VCaP (cell line): Measurements from ENCODE around the gene RPL35A.
"Not testable (repeated sequence)": the region's sequence is repeated elsewhere in the genome, so short reads cannot be mapped to it uniquely, and the experiment has no call there.

ENCODE experiments used
- H3K27ac ChIP-seq: fragments of 450-650 bp; 2 replicates; pipeline ENCODE4 v1.5.1; 2017
- TF ChIP-seq, protein P1 (sequence below): fragments of 450-650 bp; conservative IDR thresholded peaks from 2 replicates; pipeline ENCODE4 v1.5.1; 2017; ENCODE audit warnings: mild to moderate bottlenecking, moderate library complexity

Gene RPL35A

DNA sequence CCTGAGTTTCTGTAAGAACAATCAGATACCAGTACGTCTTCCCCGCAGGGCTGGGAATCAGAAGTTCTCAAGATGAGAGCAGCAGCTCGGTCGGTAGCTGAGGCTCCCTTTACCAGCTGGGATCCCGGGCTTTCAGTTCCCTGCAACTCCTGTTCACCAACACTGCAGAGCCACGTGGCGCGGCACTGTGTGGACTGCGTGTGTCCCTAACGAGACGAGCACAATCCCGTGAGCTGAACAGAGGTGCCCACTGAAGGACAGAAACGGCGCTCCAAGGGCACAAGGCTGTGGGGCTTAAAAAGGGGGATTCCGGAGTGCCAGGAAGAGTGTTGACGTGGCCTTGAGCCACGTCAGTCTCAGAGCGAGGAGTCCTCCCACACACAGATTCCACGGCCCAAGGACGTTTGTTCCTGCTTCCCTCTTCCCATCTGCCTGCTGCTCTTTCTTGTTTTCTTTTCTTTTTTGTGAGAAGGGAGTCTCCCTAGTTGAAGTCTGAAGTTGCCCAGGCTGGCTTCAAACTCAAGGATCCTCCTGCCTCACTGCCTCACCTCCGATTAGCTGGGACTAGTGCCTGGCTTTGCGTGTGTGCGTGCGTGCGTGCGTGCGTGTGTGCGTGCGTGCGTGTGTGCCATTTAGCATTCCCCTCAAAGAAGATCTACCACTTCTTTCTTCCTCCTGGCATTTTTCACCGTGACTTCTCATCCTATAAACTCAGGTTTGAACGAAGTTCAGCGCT lies 37.1 kb upstream of the RPL35A start:
- TF ChIP-seq, protein P1, sequence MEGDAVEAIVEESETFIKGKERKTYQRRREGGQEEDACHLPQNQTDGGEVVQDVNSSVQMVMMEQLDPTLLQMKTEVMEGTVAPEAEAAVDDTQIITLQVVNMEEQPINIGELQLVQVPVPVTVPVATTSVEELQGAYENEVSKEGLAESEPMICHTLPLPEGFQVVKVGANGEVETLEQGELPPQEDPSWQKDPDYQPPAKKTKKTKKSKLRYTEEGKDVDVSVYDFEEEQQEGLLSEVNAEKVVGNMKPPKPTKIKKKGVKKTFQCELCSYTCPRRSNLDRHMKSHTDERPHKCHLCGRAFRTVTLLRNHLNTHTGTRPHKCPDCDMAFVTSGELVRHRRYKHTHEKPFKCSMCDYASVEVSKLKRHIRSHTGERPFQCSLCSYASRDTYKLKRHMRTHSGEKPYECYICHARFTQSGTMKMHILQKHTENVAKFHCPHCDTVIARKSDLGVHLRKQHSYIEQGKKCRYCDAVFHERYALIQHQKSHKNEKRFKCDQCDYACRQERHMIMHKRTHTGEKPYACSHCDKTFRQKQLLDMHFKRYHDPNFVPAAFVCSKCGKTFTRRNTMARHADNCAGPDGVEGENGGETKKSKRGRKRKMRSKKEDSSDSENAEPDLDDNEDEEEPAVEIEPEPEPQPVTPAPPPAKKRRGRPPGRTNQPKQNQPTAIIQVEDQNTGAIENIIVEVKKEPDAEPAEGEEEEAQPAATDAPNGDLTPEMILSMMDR: no peak
- H3K27ac ChIP-seq: no peak overlapping the region

DNA sequence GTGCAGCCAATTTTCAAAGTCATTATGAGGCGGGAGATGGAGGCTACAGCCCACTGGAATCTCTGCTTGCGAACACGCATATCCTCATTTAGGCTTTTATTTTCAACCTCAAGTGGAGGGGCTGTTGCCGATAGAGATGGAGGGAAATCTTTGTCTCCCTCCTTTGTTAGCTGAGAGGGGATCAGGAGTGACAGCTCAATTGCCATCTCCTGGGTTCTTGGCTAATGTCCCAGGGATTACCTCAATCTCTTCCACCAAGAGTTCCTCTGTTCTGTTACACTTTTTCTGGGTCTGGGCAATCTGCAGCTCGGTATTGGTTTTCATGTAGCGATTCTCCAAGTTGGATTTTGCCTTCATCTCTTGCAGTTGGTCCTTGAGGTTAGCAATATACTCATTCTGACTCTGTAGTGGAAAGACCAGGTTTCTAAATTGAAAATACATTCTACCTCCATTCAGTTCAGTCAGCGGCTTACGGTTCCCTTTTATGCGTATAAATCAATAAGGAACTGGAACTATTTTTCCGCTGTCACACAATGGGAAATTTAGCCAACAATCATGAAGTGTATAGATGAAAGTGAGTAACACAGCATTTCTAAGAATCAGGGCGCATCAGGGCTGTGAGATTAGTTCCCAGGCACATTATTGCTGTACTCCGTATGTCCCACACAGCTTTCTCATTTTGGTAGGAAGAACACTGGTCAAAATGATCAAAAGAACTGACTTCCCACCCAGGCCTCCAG lies 36.2 kb upstream of the RPL35A start:
- no peak overlapping the region for H3K27ac ChIP-seq
- TF ChIP-seq, protein P1: no peak

DNA sequence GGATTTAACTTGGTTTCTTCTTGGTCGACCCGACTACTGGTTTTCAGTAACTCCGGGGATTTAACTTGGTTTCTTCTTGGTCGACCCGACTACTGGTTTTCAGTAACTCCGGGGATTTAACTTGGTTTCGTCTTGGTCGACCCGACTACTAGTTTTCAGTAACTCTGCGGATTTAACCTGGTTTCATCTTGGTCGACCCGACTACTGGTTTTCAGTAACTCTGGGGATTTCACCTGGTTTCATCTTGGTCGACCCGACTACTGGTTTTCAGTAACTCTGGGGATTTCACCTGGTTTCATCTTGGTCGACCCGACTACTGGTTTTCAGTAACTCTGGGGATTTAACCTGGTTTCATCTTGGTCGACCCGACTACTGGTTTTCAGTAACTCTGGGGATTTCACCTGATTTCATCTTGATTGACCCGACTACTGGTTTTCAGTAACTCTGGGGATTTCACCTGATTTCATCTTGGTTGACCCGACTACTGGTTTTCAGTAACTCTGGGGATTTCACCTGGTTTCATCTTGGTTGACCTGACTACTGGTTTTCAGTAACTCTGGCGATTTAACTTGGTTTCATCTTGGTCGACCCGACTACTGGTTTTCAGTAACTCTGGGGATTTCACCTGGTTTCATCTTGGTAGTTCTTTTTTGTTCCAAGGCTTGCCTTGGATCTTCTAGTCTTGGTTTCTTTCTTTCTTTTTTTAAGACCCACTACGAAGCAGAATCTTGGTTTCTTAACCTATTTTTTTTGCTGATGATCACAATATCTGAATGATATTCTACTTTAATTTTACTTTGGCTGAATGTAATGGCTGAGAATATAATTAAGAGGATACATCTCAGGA lies 28.3 kb upstream of the RPL35A start:
- H3K27ac ChIP-seq: not testable (repeated sequence)

DNA sequence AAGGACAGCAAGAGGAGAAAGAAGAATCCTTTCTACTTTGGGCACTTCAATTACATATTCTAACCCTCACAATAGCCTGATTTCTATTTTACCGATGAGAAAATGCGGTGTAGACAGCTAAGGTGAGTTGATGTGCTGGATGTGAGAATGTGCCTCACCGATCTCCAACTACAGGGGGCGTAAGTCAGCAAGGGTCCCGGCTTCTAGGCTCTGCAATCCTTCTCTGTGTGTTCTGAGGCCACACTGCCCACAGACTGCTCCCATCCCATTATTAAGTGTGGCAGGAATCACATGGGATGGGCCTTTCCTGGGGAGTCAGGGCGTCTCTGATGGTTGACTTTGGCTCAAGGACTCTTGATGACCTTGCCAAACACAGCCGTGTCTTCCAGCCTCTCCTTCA lies 23.6 kb upstream of the RPL35A start:
- TF ChIP-seq, protein P1: no peak

DNA sequence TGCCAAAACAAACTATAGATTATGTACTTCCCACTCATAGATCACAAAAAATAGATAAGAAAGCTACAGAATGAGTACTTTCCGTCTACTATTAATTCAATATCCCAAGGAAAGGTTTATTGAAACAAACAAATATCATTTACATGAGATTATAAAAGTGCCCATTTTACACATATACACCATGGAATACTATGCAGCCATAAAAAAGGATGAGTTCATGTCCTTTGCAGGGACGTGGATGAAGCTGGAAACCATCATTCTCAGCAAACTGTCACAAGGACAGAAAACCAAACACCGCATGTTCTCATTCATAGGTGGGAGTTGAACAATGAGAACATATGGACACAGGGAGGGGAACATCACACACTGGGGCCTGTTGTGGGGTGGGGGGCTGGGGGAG lies 22.4 kb upstream of the RPL35A start:
- not testable (repeated sequence) for H3K27ac ChIP-seq

More for the DNA sequence above, 23.6 kb upstream of the RPL35A start:
- no peak overlapping the region for H3K27ac ChIP-seq

DNA sequence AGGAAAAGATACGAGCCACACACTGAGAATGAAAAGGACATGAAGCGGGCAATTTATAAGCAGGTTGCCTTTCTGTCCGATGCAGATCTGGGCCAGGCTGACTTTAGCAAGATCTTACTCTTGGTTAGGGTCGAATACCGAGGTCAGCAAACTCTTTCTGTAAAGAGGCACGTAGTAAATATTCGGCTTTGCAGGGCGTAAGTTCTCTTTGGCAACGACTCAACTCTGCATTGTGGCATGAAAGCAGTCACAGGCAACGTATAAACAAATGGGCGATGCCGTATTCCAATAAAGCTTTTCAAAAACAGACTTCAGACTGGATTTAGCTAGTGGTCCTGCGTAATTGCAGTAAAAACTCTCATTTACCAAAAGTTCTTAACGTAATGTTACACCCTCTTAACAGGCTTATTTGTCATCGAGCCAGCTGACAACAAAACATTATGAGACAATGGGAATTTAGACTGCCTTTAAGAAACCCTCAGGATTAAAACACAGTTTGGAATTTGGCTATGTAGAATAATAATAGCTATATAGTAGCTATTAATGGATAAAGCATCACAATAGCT lies 13.1 kb upstream of the RPL35A start:
- H3K27ac ChIP-seq: no peak overlapping the region
- TF ChIP-seq, protein P1: no peak

DNA sequence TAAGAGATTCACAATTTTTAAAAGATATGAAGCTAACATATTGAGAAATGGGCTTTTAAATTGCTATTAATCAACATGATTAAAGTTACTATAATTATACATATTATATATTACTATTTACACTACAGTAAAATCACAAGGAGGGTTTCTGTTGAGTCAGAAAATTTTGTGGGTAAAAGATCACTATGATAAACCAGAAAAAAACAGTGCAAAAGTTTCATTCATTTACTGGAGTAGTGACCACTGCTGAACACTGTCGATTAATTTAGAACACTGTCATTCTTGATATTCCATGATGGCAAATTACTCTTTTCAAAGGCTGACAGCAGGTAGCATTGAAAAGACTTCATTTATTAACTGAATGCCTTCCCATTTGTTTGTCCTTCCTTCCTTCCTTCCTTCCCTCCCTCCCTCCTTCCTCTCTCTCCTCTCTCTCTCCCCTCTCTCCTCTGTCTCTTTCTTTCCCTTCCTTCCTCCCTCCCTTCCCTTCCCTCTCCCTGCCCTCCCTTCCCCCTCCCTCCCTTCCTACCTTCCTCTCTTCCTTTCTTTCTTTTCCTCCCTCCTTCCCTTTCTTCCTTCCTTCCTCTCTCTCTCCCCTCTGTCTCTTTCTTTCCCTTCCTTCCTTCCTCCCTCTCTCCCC lies 9.1 kb upstream of the RPL35A start:
- no peak overlapping the region for H3K27ac ChIP-seq
- TF ChIP-seq, protein P1: no peak
